ENCODE data around the gene GHRL. TPM values are rescaled to one million over a fixed set of nuclear protein-coding genes. Genes with fewer than 3 reads are reported as not detected.

GHRL gene
- total RNA-seq, 2 experiments from 2014 or later, result 1.1 to 3.2 TPM

DNA sequence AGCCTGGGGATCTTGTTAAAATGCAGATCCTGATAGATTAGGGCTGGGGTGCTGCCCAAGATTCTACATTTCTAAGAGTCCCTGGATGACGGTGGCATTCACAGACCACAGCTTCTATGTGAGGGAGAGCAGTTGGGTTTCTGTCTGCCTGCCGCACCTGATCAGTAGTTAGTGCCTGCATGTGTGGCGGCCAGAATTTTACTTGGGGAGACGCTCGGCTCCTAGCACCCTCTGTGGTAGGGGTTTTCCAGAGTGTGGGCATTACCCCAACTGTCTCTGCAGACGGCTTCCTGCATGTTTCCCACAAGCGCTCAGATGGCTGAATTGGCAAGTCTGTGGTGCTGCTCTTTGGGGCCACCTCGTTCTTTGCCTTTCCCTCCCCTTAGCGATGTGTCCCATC, 8.3 kb downstream of the GHRL start:
- Mint-ChIP-seq H3K27me3 (no peaks in the 10 kb centered on the region), H3K36me3 (ENCODE audit: low read depth) (peaks cover 57% of the 10 kb centered on the region), H3K9me3 (no peaks in the 10 kb centered on the region), H3K27ac (peak overlapping the region; percentile 70), H3K4me3 (no peak overlapping the region), H3K4me1 (ENCODE audit: low read depth) (peaks cover 45% of the 10 kb centered on the region)
- DNase-seq (peak in 11 of 14 experiments; percentile 7 to 89 (median 39)), ATAC-seq (ENCODE audit: poor library complexity) (peak; percentile 82)
- Histone ChIP-seq H3K27me3 (ENCODE audit: control insufficient read depth in 1 of 2, insufficient read depth in 2 of 2, low read length in 2 of 2) (no peaks in the 10 kb centered on the region), H3K36me3 (ENCODE audit: insufficient read depth, low read length) (peaks cover 65% of the 10 kb centered on the region), H3K27ac (ENCODE audit: low read depth in 1 of 2, low read length in 2 of 2) (peak overlapping the region in 1 of 2 donors; percentile 44), H3K9me3 (ENCODE audit: control insufficient read depth in 1 of 2, insufficient read depth in 1 of 2, low read length in 2 of 2) (no peaks in the 10 kb centered on the region), H3K4me1 (ENCODE audit: insufficient read depth, low read length) (peaks cover 22% of the 10 kb centered on the region), H3K4me3 (ENCODE audit: low read length) (no peak overlapping the region)
- TF ChIP-seq, protein P1, sequence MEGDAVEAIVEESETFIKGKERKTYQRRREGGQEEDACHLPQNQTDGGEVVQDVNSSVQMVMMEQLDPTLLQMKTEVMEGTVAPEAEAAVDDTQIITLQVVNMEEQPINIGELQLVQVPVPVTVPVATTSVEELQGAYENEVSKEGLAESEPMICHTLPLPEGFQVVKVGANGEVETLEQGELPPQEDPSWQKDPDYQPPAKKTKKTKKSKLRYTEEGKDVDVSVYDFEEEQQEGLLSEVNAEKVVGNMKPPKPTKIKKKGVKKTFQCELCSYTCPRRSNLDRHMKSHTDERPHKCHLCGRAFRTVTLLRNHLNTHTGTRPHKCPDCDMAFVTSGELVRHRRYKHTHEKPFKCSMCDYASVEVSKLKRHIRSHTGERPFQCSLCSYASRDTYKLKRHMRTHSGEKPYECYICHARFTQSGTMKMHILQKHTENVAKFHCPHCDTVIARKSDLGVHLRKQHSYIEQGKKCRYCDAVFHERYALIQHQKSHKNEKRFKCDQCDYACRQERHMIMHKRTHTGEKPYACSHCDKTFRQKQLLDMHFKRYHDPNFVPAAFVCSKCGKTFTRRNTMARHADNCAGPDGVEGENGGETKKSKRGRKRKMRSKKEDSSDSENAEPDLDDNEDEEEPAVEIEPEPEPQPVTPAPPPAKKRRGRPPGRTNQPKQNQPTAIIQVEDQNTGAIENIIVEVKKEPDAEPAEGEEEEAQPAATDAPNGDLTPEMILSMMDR (IDR thresholded peaks at IDR 0.05), result no peak
- CTCF ChIA-PET, result interaction anchor here (3.1 to 4.5 kb wide), 2 partner anchors 21 to 352 kb away, joined by 12 to 18 read pairs; partner anchors contain the start of gene CRELD1
- POLR2A ChIA-PET, result no interaction called here
- intact Hi-C loops (cut with DNase I, micrococcal nuclease), result loop anchor here (10.0 kb wide), 3 partner anchors 300 to 440 kb away; partner anchors contain the start of genes CRELD1 (in 1 of the 2), EMC3 (in 1 of the 2) and RPUSD3 (in 1 of the 2)

DNA sequence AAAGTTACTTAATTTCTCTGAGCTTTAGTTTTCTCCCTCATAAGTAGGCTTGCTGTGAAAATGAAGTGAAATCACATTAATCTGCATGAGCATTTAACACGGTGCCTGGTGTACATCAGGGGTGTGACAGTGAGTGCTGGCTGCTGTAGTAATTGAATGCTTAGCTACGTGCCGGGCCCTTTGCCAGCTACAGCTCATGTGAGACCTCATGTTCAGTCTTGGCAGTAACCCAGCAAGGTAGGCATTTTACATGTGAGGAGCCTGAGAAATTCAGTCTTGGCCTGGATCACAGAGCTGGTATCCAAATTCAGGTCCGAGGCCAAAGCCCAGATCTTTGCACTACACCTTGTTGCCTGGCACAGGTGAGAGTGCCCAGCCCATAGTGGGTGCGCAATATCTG, 9.1 kb downstream of the GHRL start:
- no peak for DNase-seq
- H3K27ac ChIP-seq (ENCODE audit: low read depth in 1 of 2, low read length in 2 of 2), result no peak overlapping the region
- intact Hi-C loops (cut with DNase I, micrococcal nuclease), result loop anchor here (10.0 kb wide), 3 partner anchors 299 to 439 kb away; partner anchors contain the start of genes CRELD1 (in 1 of the 2), EMC3 (in 1 of the 2) and RPUSD3 (in 1 of the 2)

DNA sequence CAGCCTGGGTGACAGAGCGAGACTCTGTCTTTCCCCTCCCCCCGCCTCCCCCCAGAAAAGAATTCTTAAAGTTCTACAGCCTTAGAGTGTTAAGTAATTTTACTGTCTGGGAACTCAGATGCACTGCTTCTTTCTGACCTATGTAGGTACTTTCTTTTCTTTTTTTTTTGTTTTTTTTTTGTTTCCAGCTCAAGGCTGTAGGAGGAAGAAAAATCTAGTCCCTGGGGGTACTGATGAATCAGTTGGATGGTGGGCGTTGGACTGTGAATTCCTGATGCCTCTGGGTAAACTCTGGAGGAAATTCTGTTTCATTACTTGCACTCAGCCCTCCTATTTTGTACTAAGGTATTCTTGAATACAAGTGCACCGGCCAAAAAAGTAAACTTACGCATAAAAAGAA, 10.8 kb downstream of the GHRL start:
- peaks cover 25% of the 10 kb centered on the region for H3K4me1 ChIP-seq (ENCODE audit: insufficient read depth, low read length)
- Mint-ChIP-seq H3K27ac (no peak overlapping the region), H3K9me3 (no peaks in the 10 kb centered on the region), H3K4me3 (no peak overlapping the region), H3K4me1 (ENCODE audit: low read depth) (peaks cover 62% of the 10 kb centered on the region), H3K27me3 (no peaks in the 10 kb centered on the region), H3K36me3 (ENCODE audit: low read depth) (peaks cover 69% of the 10 kb centered on the region)
- peak overlapping the region in 1 of 2 donors; percentile 11 for H3K27ac ChIP-seq (ENCODE audit: low read depth in 1 of 2, low read length in 2 of 2)
- peaks cover 67% of the 10 kb centered on the region for H3K36me3 ChIP-seq (ENCODE audit: insufficient read depth, low read length)
- TF ChIP-seq, protein P1 (IDR thresholded peaks at IDR 0.05), result no peak
- H3K4me3 ChIP-seq (ENCODE audit: low read length), result no peak overlapping the region
- no peaks in the 10 kb centered on the region for H3K27me3 ChIP-seq (ENCODE audit: control insufficient read depth in 1 of 2, insufficient read depth in 2 of 2, low read length in 2 of 2)
- intact Hi-C loops (cut with DNase I, micrococcal nuclease), result loop anchor here (10.0 kb wide), 3 partner anchors 297 to 437 kb away; partner anchors contain the start of genes CRELD1 (in 1 of the 2), EMC3 (in 1 of the 2) and RPUSD3 (in 1 of the 2)
- ChIA-PET CTCF (interaction anchor here (0.7 to 1.8 kb wide), 4 partner anchors 18 to 118 kb away, joined by 3 to 7 read pairs (median 4); no protein-coding TSS in a partner anchor), POLR2A (interaction anchor here (1.0 kb wide), 1 partner anchor 22 kb away, joined by 3 read pairs; no protein-coding TSS in a partner anchor)
- ATAC-seq (ENCODE audit: poor library complexity) (no peak), DNase-seq (no peak)
- H3K9me3 ChIP-seq (ENCODE audit: control insufficient read depth in 1 of 2, insufficient read depth in 1 of 2, low read length in 2 of 2), result no peaks in the 10 kb centered on the region

More for the DNA sequence above, 9.1 kb downstream of the GHRL start:
- Mint-ChIP-seq H3K27me3 (no peaks in the 10 kb centered on the region), H3K27ac (peak overlapping the region; percentile 70), H3K36me3 (ENCODE audit: low read depth) (peaks cover 60% of the 10 kb centered on the region), H3K4me3 (no peak overlapping the region), H3K4me1 (ENCODE audit: low read depth) (peaks cover 53% of the 10 kb centered on the region), H3K9me3 (no peaks in the 10 kb centered on the region)
- Histone ChIP-seq H3K36me3 (ENCODE audit: insufficient read depth, low read length) (peaks cover 67% of the 10 kb centered on the region), H3K9me3 (ENCODE audit: control insufficient read depth in 1 of 2, insufficient read depth in 1 of 2, low read length in 2 of 2) (no peaks in the 10 kb centered on the region), H3K4me1 (ENCODE audit: insufficient read depth, low read length) (peaks cover 23% of the 10 kb centered on the region), H3K4me3 (ENCODE audit: low read length) (no peak overlapping the region), H3K27me3 (ENCODE audit: control insufficient read depth in 1 of 2, insufficient read depth in 2 of 2, low read length in 2 of 2) (no peaks in the 10 kb centered on the region)
- POLR2A ChIA-PET, result interaction anchor here (1.0 to 1.1 kb wide), 3 partner anchors 20 to 142 kb away, joined by 3 to 6 read pairs (median 3); partner anchors contain the start of gene VHL
- no peak for ATAC-seq (ENCODE audit: poor library complexity)
- CTCF ChIA-PET, result interaction anchor here (1.2 to 1.3 kb wide), 2 partner anchors 13 to 20 kb away, joined by 3 to 4 read pairs; no protein-coding TSS in a partner anchor
- TF ChIP-seq, protein P1 (IDR thresholded peaks at IDR 0.05), result no peak
